A549 (cell line): ENCODE results near the gene CELF2. TPM values are rescaled to one million over a fixed set of nuclear protein-coding genes. Genes with fewer than 3 reads are reported as not detected.

Experiments used
- ATAC-seq, 2 experiments: fragments of 200-7000 bp in 1 of 2; fragments of >200 bp in 1 of 2; cut with Nextera tagmentation in 1 of 2; cut with Tn5 transposase in 1 of 2; 3 replicates each; pipeline versions ENCODE4 v1.8.0 to v1.9.1; 2018 to 2020; ENCODE audit warnings: mild to moderate bottlenecking in 1 of 2, moderate library complexity in 1 of 2
- CTCF ChIA-PET: fragments of 300-600 bp; sonication (Branson Sonifier 250); formaldehyde crosslinking; extraction: SDS; loops from one replicate; lab custom pipeline; 2021; ENCODE audit warnings: antibody characterized with exemption, inconsistent platforms; lab: Yijun Ruan, JAX
- POLR2A ChIA-PET: fragments of 350-600 bp; formaldehyde crosslinking; extraction: SDS; loops from one replicate; lab custom pipeline; 2021; ENCODE audit warnings: antibody characterized with exemption, inconsistent platforms; lab: Yijun Ruan, JAX
- DNase-seq, 2 experiments: peaks; one replicate each; pipeline versions ENCODE4 v3.0.0 to v3.0.0-alpha.2; 2011 to 2016; ENCODE audit warnings: low read depth in 1 of 2, low spot score in 1 of 2
- FAIRE-seq: peaks from 2 replicates; lab custom pipeline; 2011; peaks lifted over from hg19 to GRCh38; lab: Jason Lieb, UNC
- H3K27ac ChIP-seq, 2 experiments: fragments of >200 bp; sonication (Bioruptor Twin); formaldehyde crosslinking; 3 replicates each; pipeline ENCODE4 v1.5.1; 2016 to 2017
- H3K4me1 ChIP-seq: fragments of >200 bp; sonication (Bioruptor Twin); formaldehyde crosslinking; 3 replicates; pipeline ENCODE4 v1.6.1; 2016
- H3K4me2 ChIP-seq: fragments of >200 bp; sonication (Bioruptor Twin); formaldehyde crosslinking; 3 replicates; pipeline ENCODE4 v1.6.1; 2016
- H3K4me3 ChIP-seq: fragments of >200 bp; sonication (Bioruptor Twin); formaldehyde crosslinking; 3 replicates; pipeline ENCODE4 v1.5.1; 2016
- H3K9me3 ChIP-seq: fragments of >200 bp; sonication (Bioruptor Twin); formaldehyde crosslinking; 3 replicates; pipeline ENCODE4 v1.6.1; 2016
- BHLHE40 ChIP-seq: IDR thresholded peaks from 2 replicates; pipeline ENCODE4 v1.6.1; 2012; ENCODE audit warnings: low read depth, low read length, inconsistent platforms
- CHD2 ChIP-seq: fragments of 150-350 bp; IDR thresholded peaks from 2 replicates; pipeline ENCODE4 v1.6.1; 2014; ENCODE audit warnings: low read length; ENCODE audit not compliant: partially characterized antibody
- E2F6 ChIP-seq: IDR thresholded peaks from 2 replicates; pipeline ENCODE4 v1.6.1; 2012; ENCODE audit warnings: low read depth, borderline replicate concordance
- EHF ChIP-seq: fragments of 250-450 bp; sonication (Bioruptor Pico); IDR thresholded peaks from 2 replicates; pipeline ENCODE4 v1.5.0; 2020; ENCODE audit warnings: mild to moderate bottlenecking
- ELK1 ChIP-seq: fragments of 150-350 bp; IDR thresholded peaks from 2 replicates; pipeline ENCODE4 v1.6.1; 2014; ENCODE audit warnings: low read depth, mild to moderate bottlenecking, low read length
- EP300 ChIP-seq, 2 experiments: fragments of >200 bp; sonication (Bioruptor Twin); formaldehyde crosslinking; IDR thresholded peaks; 2 replicates in 1 of 2; 3 replicates in 1 of 2; pipeline ENCODE4 v1.6.1; 2016 to 2017
- FOSL2 ChIP-seq, 2 experiments: fragments of 450-650 bp in 1 of 2; fragments of >200 bp in 1 of 2; sonication (Bioruptor Twin) in 1 of 2; formaldehyde crosslinking; IDR thresholded peaks; 2 replicates each; pipeline versions ENCODE4 v1.5.0 to v1.6.1; 2016 to 2020; ENCODE audit warnings: mild to moderate bottlenecking in 1 of 2, moderate library complexity in 1 of 2
- FOXS1 ChIP-seq: fragments of 250-450 bp; sonication (Bioruptor Pico); IDR thresholded peaks from 2 replicates; pipeline ENCODE4 v1.5.0; 2020; ENCODE audit warnings: mild to moderate bottlenecking, moderate library complexity
- HDAC2 ChIP-seq: fragments of 200-600 bp; sonication (generic); IDR thresholded peaks from 2 replicates; pipeline ENCODE4 v1.6.1; 2016
- HEYL ChIP-seq: fragments of 250-450 bp; sonication (Bioruptor Pico); IDR thresholded peaks from 2 replicates; pipeline ENCODE4 v1.8.0; 2021; ENCODE audit warnings: mild to moderate bottlenecking, moderate library complexity
- HMGXB4 ChIP-seq: fragments of 250-450 bp; sonication (Bioruptor Pico); IDR thresholded peaks from 2 replicates; pipeline ENCODE4 v1.5.0; 2021; ENCODE audit warnings: mild to moderate bottlenecking, moderate library complexity, borderline replicate concordance
- HOXA7 ChIP-seq: fragments of 250-450 bp; sonication (Bioruptor Pico); IDR thresholded peaks from 2 replicates; pipeline ENCODE4 v1.5.0; 2020; ENCODE audit warnings: mild to moderate bottlenecking, moderate library complexity
- HOXB13 ChIP-seq: fragments of 250-450 bp; sonication (Bioruptor Pico); IDR thresholded peaks from 2 replicates; pipeline ENCODE4 v1.5.0; 2020; ENCODE audit warnings: low read depth, mild to moderate bottlenecking, moderate library complexity
- KDM1A ChIP-seq: fragments of 200-600 bp; sonication (generic); IDR thresholded peaks from 2 replicates; pipeline ENCODE4 v1.6.1; 2016; ENCODE audit warnings: low read depth, mild to moderate bottlenecking
- MAZ ChIP-seq: fragments of 150-350 bp; IDR thresholded peaks from 2 replicates; pipeline ENCODE4 v1.6.1; 2014; ENCODE audit warnings: antibody characterized with exemption, low read depth, low read length, borderline replicate concordance
- MYC ChIP-seq: IDR thresholded peaks from 2 replicates; pipeline ENCODE4 v1.6.1; 2012; ENCODE audit warnings: mild to moderate bottlenecking, inconsistent platforms, low read length, improper control_type of control experiment, borderline replicate concordance
- PHF8 ChIP-seq: fragments of 200-600 bp; sonication (generic); IDR thresholded peaks from 2 replicates; pipeline ENCODE4 v1.6.1; 2016; ENCODE audit warnings: low read depth, mild to moderate bottlenecking, antibody characterized with exemption, moderate library complexity, borderline replicate concordance
- RARB ChIP-seq: fragments of 250-450 bp; sonication (Bioruptor Pico); IDR thresholded peaks from 2 replicates; pipeline ENCODE4 v1.8.0; 2021; ENCODE audit warnings: mild to moderate bottlenecking, moderate library complexity
- RCOR1 ChIP-seq: fragments of 150-350 bp; IDR thresholded peaks from 2 replicates; pipeline ENCODE4 v1.6.1; 2014; ENCODE audit warnings: antibody characterized with exemption, low read length, low read depth
- RNF2 ChIP-seq: fragments of 200-600 bp; sonication (generic); IDR thresholded peaks from 2 replicates; pipeline ENCODE4 v1.6.1; 2016; ENCODE audit warnings: low read depth, mild to moderate bottlenecking, antibody characterized with exemption, moderate library complexity, borderline replicate concordance
- SMC3 ChIP-seq: fragments of >200 bp; sonication (Bioruptor Twin); formaldehyde crosslinking; IDR thresholded peaks from 3 replicates; pipeline ENCODE4 v1.6.1; 2018; ENCODE audit warnings: inconsistent platforms
- TP53 ChIP-seq: fragments of 250-450 bp; sonication (Bioruptor Pico); IDR thresholded peaks from 2 replicates; pipeline ENCODE4 v1.5.0; 2021; ENCODE audit warnings: mild to moderate bottlenecking, moderate library complexity
- ZC3H11A ChIP-seq: fragments of 450-650 bp; IDR thresholded peaks from 2 replicates; pipeline ENCODE4 v1.6.1; 2014; ENCODE audit warnings: antibody characterized with exemption, mild to moderate bottlenecking
- ZNF302 ChIP-seq: fragments of 250-450 bp; sonication (Bioruptor Pico); IDR thresholded peaks from 2 replicates; pipeline ENCODE4 v1.9.0; 2021; ENCODE audit warnings: inconsistent platforms, mild to moderate bottlenecking, moderate library complexity
- WGBS: methylation state at CpG from one replicate; pipeline ENCODE4 v1.1.6; 2017; ENCODE audit errors: missing lambda C conversion rate; 5-methylcytosine and 5-hydroxymethylcytosine counted together
- polyA plus RNA-seq, 4 experiments: library from polyadenylated mRNA; depleted of rRNA in 3 of 4; stranded (reverse); fragments of >200 nt; fragmentation: RNase III in 1 of 4; extraction: RNeasy Plus Mini Kit Qiagen cat#74134 plus additional on column Dnase treatment in 1 of 4; gene quantifications; 2 replicates in 3 of 4; 3 replicates in 1 of 4; pipeline ENCODE4 v1.2.3, GENCODE V29; 2011 to 2017
- TF ChIP-seq, protein P1 (sequence below): IDR thresholded peaks from 2 replicates; pipeline ENCODE4 v1.6.1; 2012

CELF2 gene
- polyA plus RNA-seq, 2 of the 4 experiments (the other 2 are of a cell fraction): 0.01 to 0.03 TPM

- no peak for ATAC-seq
- TF ChIP-seq ELK1 (no peak), MAZ (no peak), FOXS1 (CRISPR knock-in tag) (no peak), RCOR1 (no peak), TP53 (CRISPR knock-in tag) (no peak), EP300 (IDR thresholded peaks at IDR 0.05) (no peak), SMC3 (no peak), EHF (CRISPR knock-in tag) (no peak), HEYL (CRISPR knock-in tag) (no peak), PHF8 (no peak), RARB (CRISPR knock-in tag) (no peak), HDAC2 (no peak), CHD2 (no peak)
- Histone ChIP-seq H3K9me3 (no peaks in the 10 kb centered on the region), H3K4me3 (no peak overlapping the region), H3K4me1 (no peaks in the 10 kb centered on the region), H3K27ac (no peak overlapping the region), H3K4me2 (no peak overlapping the region)
- DNase-seq: no peak
- ChIA-PET POLR2A (no interaction called here), CTCF (no interaction called here)
- WGBS: 30% methylated on average over 19 of the region's 19 CpGs
- FAIRE-seq: no peak
These were observed 186.8 kb downstream of the CELF2 start for GRCh38 chr10:11204351-11204942.

GRCh38 chr10:11205030-11205772 is 187.5 kb downstream of the CELF2 start:
- no peak for DNase-seq
- no peak for FAIRE-seq
- ATAC-seq: no peak
- Histone ChIP-seq H3K9me3 (no peaks in the 10 kb centered on the region), H3K4me3 (no peak overlapping the region), H3K4me1 (no peaks in the 10 kb centered on the region), H3K27ac (no peak overlapping the region), H3K4me2 (no peak overlapping the region)
- POLR2A ChIA-PET: no interaction called here
- no peak for TF ChIP-seq ZNF302
- no peak for TF ChIP-seq BHLHE40
- TF ChIP-seq HEYL (CRISPR knock-in tag): no peak
- TF ChIP-seq RNF2: no peak
- TF ChIP-seq MAZ: no peak
- TF ChIP-seq MYC: no peak
- no peak for TF ChIP-seq ZC3H11A
- no peak for TF ChIP-seq KDM1A
- TF ChIP-seq E2F6: no peak
- TF ChIP-seq, protein P1, sequence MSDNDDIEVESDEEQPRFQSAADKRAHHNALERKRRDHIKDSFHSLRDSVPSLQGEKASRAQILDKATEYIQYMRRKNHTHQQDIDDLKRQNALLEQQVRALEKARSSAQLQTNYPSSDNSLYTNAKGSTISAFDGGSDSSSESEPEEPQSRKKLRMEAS: no peak
- TF ChIP-seq HOXA7: no peak
- no peak for TF ChIP-seq FOSL2 (IDR thresholded peaks at IDR 0.05)
- TF ChIP-seq FOSL2 (CRISPR knock-in tag; IDR thresholded peaks at IDR 0.05): no peak
- no peak for TF ChIP-seq HMGXB4 (CRISPR knock-in tag)
- TF ChIP-seq HOXB13: no peak
- 68% methylated on average over 13 of the region's 13 CpGs for WGBS
- CTCF ChIA-PET: no interaction called here
